HepG2 (cell line): ENCODE data around the gene DCTN3.

Experiments used
- PBX3 ChIP-seq: sonication (generic); formaldehyde crosslinking; IDR thresholded peaks from 2 replicates; pipeline ENCODE4 v1.8.1; 2023; ENCODE audit warnings: missing genetic modification reagents, inconsistent platforms, borderline replicate concordance
- PHF8 ChIP-seq: sonication (generic); formaldehyde crosslinking; IDR thresholded peaks from 2 replicates; pipeline ENCODE4 v1.5.0; 2020; ENCODE audit warnings: missing genetic modification reagents

GRCh38 chr9:34606905-34607304, 13.4 kb downstream of the DCTN3 start:
- TF ChIP-seq PHF8 (CRISPR knock-in tag) (no peak), PBX3 (CRISPR knock-in tag) (no peak)
